Hepatic stellate cell (primary cell): Measurements from ENCODE around the gene LYPD5.
"Not testable (repeated sequence)": the region's sequence is repeated elsewhere in the genome, so short reads cannot be mapped to it uniquely, and the experiment has no call there.

ENCODE experiments used
- DNase-seq: peaks from one replicate; pipeline ENCODE4 v3.0.0; 2011; ENCODE audit warnings: low spot score

Gene LYPD5

DNA sequence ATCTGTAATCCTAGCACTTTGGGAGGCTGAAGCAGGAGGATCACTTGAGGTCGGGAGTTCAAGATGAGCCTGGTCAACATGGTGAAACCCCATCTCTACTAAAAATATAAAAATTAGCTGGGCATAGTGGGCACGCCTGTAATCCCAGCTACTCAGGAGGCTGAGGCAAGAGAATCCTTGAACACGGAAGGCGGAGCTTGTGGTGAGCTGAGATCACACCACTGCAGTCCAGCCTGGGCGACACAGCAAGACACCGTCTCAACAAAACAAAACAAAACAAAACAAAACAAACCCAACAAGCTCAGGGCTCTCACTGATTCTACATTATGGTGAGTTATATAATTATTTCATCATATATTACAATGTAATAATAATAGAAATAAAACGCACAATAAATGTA, 4.2 kb upstream of the LYPD5 start:
- not testable (repeated sequence) for DNase-seq

GRCh38 chr19:43804432-43804831, 2.2 kb upstream of the LYPD5 start:
- DNase-seq, result no peak

DNA sequence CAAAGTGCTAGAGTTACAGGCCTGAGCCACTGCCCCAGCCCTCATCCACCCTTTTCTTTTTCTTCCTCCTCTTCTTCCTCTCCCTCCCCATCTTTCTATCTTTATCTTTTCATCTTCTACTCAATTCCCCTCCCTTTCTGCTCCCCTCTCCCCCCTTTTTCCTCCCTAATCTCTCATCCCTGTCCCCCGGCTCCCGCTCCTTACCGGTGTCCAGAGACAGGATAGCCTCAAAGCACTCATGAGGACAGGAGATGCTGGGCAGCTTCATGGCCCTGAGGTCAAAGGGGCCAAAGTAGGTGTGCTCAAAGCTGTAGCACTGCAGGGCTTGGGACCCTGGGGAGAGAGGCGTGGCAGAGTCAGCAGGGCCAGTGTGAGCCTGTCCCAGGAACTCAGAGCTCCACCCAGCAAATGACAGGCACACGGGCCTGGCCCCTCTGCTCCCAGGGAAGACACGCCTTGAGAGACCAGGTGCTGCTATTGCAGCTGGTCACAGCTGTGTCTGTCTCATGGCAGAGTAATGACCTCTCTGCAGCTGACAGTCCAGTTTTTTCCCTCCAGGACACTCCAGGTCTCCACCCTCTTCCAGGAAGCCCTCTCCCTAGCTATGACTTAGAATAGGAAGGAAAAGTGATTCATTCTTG, 2.6 kb downstream of the LYPD5 start:
- no peak for DNase-seq

DNA sequence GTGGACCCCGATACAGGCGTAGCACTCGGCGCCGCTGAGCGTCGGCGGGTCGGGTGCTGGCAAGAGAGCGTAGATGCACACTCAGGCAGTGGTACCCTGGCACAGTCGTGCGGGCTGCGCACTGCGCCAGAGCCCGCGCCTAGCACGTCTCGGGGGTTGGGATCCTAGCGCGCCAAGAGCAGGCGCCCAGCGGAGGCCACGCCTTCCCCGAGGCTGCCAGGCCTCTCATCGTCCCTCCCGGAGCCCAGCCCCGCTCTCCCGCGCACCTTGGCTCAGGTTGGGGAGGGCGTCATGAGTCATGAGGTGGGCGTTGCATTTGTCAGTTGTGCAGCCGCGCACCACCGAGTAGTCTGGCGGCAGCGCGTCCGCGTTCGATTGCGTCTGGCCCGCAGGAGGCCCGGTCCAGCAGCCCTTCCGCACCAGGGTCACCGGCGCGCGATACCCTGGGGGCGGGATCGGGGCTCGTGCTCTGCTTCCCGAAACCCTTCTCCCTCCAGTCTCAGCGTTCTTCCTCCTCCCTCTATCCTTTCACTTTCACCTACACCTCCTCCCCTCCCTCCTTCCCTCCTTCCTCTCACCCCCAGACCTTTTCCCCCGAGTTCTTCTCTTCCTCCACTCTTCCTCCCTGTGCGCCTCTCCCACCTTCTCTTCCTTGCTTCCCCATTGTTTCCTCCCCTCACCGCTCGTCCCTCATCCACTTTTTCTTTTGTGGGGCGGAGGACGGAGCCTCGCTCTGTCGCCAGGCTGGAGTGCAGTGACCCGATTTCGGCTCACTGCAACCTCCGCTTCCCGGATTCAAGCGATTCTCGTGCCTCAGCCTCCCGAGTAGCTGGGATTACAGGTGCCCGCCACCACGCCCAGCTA, 3.5 kb downstream of the LYPD5 start:
- DNase-seq, result no peak

DNA sequence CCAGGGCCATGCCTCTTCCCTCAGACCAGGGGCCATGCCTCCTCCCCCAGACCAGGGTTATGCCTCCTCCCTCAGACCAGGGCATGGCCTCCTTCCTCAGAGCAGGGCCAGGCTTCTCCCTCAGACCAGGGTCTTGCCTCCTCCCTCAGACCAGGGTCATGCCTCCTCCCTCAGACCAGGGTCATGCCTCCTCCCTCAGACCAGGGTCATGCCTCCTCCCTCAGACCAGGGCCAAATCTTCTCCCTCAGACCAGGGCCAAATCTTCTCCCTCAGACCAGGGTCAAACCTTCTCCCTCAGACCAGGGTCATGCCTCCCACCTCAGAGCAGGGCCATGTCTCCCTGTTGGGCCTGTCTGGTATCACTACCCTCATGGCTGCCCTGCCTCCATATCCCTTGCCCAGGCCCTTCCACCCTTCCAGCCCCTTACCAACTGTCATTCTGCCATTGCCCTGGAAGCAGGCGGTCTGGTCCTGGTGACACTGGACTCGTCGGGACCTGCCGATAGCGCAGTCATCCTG, 4.2 kb downstream of the LYPD5 start:
- no peak for DNase-seq

GRCh38 chr19:43797556-43797955, 4.7 kb downstream of the LYPD5 start:
- no peak for DNase-seq

DNA sequence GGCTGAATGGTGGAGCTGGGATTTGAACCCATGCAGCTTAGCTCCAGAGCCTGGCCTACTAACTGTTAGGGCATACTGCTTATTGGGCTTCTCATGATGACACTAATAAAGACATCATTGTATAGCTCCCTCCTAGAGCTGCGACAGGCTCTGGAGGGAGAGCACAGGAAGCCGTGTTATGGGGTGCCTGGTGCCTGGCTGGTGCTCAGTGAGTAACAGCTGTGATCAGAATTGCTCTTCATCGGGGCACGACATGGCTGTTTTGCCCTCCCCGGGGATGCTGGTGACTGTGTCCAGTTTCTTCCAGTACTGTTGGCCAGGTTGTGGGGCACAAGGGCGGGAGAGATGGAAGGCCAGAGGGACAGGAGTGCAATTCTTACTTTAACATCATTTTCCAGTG, 5.1 kb downstream of the LYPD5 start:
- no peak for DNase-seq

DNA sequence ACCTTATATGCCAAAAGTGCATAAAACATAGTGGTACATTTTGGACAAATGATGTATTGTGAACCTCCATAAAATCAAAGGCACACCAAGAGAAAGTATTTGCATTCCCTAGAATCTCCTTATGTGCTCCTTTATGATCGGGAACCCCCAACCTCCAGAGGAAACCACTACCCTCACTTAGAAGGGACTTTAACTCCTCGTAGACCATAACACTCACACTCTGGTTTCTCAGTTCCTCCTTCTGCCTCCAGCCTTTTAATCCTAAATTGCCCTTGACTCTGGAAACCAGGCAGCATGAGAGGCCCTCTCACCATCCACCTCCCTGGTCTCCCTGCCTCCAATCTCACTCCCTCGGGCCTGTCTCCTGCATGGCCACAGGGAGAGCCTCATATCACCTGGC, 11.7 kb downstream of the LYPD5 start:
- DNase-seq, result no peak

DNA sequence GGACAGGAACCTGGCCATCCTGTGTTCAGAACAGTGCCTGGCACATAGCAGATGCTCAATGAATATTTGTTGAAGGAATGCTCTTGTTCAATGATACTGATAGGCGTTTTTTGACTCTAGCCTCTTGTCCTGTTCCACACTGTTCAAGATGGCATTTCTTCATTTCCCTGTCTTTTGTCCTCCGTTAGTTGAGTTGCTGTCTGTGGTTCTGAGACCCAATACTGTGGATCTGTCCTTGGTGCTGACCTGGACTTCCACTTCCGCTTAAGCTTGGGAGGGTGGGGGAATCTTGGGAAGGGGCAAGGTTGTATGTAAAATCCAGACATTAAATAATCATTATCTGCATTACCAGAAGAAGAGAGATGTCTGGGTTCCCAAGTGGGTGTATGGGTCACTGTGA, 13.2 kb downstream of the LYPD5 start:
- no peak for DNase-seq

DNA sequence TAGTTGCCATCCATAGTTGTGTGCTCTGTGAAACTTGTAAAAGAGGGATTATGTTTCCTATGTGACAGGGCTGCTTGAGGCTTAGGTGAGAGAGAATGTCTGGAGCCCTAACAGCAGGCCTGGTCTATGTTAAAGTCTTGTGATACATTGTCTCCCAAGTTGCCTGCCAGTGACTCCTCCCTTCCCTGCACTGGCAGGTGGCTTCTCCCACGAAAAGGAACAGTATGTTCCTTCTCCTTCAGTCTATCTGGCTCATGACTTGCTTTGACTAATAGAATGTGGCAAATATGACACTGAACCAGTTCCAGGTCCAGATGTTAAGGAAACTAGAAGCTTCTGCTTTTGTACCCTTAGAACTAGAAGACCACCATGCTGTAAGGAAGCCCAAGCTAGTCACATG, 15.6 kb downstream of the LYPD5 start:
- no peak for DNase-seq

DNA sequence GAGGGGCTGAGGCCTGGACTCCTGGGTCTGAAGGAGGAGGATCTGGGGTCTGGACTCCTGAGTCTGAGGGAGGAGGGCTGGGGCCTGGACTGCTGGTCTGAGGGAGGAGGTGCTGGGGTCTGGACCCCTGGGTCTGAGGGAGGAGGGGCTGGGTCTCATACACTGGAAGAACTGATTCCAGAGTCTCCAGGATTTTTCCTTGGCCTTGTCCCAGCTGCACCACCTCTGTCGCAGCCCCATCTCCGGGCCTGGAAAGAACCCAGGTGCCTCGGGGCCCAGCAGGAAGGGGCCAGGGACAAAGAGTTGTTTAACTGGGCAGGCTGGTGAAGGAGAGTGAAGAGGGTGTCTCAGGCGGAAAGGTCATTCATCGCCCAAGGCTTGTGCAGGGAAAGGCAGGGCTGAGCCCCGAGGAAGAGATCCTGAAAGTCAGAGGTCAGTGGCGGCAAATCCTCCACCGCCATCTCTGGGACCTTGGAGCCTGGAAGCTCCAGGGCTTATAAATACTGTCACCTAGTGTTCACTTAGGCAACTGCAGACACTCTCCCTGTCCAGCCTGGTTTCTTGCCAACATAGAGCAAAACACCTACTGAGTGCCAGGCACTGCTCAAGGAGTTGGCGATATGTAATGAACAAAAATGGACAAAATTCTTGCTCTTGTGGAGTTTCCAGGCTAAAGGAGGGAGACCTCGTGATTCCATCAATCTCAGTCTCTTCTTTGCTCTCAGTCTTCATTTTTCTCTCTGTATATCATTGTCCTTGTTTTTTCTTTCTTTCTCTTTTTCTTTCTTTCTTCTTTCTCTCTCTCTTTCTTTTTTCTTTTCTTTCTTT, 17.1 kb downstream of the LYPD5 start:
- DNase-seq, result peak; percentile 70

GRCh38 chr19:43784241-43784980, 17.8 kb downstream of the LYPD5 start:
- DNase-seq, result peak; percentile 84

GRCh38 chr19:43783636-43784035, 18.6 kb downstream of the LYPD5 start:
- no peak for DNase-seq

GRCh38 chr19:43782689-43783231, 19.5 kb downstream of the LYPD5 start:
- no peak for DNase-seq

DNA sequence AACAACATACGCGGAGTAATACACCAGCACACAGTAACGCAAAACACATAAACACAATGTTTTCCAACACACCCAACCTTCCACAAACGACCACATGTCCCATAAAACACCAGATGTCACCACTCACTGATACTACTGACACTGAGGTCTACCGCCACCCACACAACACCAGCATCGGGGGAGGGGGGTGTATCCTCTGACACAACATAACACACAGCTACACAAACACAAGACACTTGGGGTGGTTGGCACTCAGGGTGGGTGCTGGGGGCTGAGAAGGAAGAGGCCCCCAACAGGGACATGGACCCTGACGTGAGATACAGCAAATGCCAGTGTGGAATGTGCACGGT, 20.0 kb downstream of the LYPD5 start:
- no peak for DNase-seq

DNA sequence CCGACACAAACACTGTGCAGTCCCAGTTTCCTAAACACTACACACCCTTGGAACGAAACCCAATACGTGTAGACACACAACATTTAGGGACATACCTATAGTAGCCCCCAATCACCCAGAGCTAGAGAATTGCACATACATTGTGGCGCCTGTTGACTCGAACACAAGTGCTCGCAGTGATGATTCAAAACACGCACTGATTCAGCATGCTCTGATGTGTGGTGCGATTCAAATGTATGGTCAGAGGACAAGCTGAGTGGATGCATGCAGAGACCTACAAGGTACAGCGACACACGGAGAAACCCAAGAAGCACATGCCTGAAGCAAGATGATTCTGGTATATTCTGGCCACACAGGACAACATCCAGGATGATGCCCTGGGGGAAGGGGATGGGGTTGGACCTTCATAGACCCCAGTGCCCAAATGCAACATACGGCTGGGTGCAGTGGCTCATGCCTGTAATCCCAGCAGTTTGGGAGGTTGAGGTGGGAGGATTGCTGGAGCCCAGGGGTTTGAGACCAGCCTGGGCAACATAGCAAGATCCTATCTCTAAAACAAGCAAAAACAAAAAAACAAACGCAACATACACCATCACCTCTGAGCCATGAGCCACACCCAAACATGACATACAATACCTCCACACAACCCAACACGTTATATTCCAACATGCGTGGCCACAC, 20.5 kb downstream of the LYPD5 start:
- DNase-seq, result no peak

DNA sequence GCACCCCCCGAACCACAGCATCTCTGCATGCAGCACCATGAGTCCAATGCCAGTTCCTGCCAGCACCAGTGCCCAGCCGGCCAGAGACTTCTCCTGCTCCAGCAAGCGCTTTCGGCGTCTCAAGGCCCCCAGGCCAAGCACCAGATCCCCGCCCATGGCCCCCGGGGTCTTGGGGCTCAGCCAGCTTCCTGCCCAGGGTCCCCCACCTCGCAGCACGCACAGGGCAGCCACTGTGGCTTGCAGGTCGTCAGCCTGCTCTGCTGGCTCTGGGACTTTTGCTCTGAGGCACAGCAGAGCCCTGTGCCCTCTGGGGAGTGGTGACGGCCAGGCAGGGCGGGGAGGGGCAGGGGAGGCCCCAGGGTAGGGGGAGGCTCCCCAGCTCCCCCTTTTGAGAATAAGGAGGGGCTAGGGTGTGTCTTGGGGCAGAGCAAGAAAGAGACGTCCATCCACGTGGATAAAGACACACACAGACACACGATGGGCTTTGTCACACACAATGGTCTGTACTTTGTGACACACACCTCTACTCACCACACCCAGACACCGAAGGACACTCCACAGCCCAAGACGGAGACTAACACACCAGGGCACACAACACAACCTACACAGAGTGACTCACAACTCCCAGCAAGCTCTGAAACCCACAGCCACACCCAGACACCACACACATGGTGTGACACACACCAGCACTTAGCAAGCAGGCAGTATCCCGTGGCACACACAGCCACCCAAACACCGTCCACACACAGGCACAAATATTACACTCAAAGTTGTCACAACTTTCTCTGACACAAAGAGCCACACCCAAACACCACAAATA, 21.3 kb downstream of the LYPD5 start, which contains the start of gene KCNN4:
Gene KCNN4 (minus strand): TSS at position 268 of the 820 bp plus-strand sequence. CDS start 112 bp downstream, at position 156.
- peak; percentile 51 for DNase-seq

DNA sequence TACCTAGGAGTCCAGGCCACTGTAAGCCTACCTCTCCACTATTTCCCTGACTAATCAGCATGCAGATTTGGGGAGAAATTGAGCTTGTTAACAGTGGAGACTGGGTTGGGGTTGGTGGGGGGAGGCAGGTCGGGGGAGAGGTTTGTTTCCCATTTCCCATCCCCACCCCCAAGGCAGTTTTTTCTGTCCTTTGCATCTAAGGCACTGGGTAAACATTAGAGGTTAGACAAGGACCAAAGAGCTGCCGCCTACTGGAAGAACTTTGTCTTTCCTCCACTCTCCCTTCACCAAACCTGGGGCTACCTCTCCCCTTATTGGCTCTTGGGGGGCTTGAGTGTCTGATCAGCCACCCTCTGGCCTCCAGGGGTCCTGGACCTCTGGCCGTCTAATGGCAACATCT, 22.4 kb downstream of the LYPD5 start:
- DNase-seq, result no peak

DNA sequence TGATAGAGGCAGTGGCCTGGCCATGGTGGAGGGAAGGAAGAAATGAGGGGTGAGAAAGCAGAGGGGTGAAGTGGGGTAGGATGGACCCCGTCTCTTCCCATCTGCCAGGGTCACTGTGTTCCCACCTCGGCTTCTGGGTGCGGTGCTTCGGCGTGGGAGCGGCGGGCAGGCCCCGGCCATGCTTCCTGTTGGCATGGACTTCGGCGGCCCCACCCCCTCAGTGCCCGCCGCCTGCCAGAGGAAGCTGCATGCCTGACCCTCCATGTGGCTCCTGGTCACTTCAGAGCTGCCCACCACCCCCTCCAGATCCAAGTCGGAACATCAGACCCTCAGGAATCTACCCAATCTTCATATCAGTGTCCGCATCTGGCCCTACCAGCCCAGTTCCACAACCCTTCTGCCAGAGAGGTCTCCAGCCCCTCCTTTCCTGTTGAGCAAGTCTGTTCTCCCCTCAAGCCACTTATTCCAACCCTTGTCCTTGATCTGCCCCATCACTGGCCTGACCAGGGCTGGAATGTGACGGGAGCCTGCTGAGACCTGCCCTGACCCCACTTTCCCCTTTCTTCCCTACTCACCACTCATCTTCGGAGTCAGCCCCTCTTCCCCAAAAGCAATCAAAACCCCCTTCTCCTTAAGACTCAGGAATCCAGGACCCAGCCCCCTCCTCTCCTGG, 23.0 kb downstream of the LYPD5 start:
- no peak for DNase-seq
